Muscle of arm (tissue), 12 donors: ENCODE results near the gene UMODL1. TPM values are rescaled to one million over a fixed set of nuclear protein-coding genes. Genes with fewer than 3 reads are reported as not detected.
A peak's percentile ranks its signal among the peaks of the same experiment; 100 is the strongest.

Experiments
- DNase-seq: peaks from one replicate; pipeline ENCODE4 v3.0.0-alpha.2; 2013
- polyA plus RNA-seq, 12 donors: library from polyadenylated mRNA; unstranded; fragments of 120-200 nt; gene quantifications; one replicate each; pipeline ENCODE4 v1.2.1, GENCODE V29; 2013; ENCODE audit not compliant: insufficient read length in 12 of 12

The UMODL1 gene
- polyA plus RNA-seq, 12 donors = 0.12 TPM; not detected in 11

- no peak for DNase-seq
Observed at GRCh38 chr21:42038826-42039425, 32.2 kb upstream of the UMODL1 start.

- DNase-seq = no peak
Observed at GRCh38 chr21:42039470-42039901, 31.6 kb upstream of the UMODL1 start.

GRCh38 chr21:42039911-42040351 lies 31.2 kb upstream of the UMODL1 start:
- DNase-seq = no peak

GRCh38 chr21:42040411-42041180 lies 30.5 kb upstream of the UMODL1 start:
- no peak for DNase-seq

GRCh38 chr21:42041246-42041645 lies 29.9 kb upstream of the UMODL1 start:
- DNase-seq = no peak

GRCh38 chr21:42041711-42042110 lies 29.4 kb upstream of the UMODL1 start:
- no peak for DNase-seq

- no peak for DNase-seq
Observed at GRCh38 chr21:42042651-42043050, 28.5 kb upstream of the UMODL1 start.

GRCh38 chr21:42043201-42043895 lies 27.8 kb upstream of the UMODL1 start:
- no peak for DNase-seq

- no peak for DNase-seq
Observed at GRCh38 chr21:42043961-42044360, 27.2 kb upstream of the UMODL1 start.

GRCh38 chr21:42044871-42045495 lies 26.1 kb upstream of the UMODL1 start:
- no peak for DNase-seq

GRCh38 chr21:42047821-42048613 lies 23.1 kb upstream of the UMODL1 start:
- no peak for DNase-seq

- DNase-seq = no peak
Observed at GRCh38 chr21:42048870-42049577, 22.1 kb upstream of the UMODL1 start.

GRCh38 chr21:42049578-42050430 lies 21.3 kb upstream of the UMODL1 start:
- DNase-seq = no peak

GRCh38 chr21:42051788-42052187 lies 19.3 kb upstream of the UMODL1 start:
- DNase-seq = no peak

GRCh38 chr21:42055425-42055824 lies 15.7 kb upstream of the UMODL1 start:
- no peak for DNase-seq

- DNase-seq = no peak
Observed at GRCh38 chr21:42056468-42056867, 14.6 kb upstream of the UMODL1 start.

GRCh38 chr21:42056996-42057689 lies 14.0 kb upstream of the UMODL1 start:
- DNase-seq = peak; percentile 45

GRCh38 chr21:42057851-42058437 lies 13.2 kb upstream of the UMODL1 start:
- no peak for DNase-seq

GRCh38 chr21:42058631-42059111 lies 12.4 kb upstream of the UMODL1 start:
- no peak for DNase-seq
